Neuronal stem cell (in vitro differentiated cells): Measurements from ENCODE around the gene VTCN1.

Source experiments
- DNase-seq: peaks from one replicate; pipeline ENCODE4 v3.0.0-alpha.2; 2013; ENCODE audit warnings: low spot score
- H2AFZ ChIP-seq: one replicate; pipeline ENCODE4 v1.6.1; 2013; ENCODE audit warnings: mild to moderate bottlenecking, low read length, inconsistent platforms
- H2AK5ac ChIP-seq: 2 replicates; pipeline ENCODE4 v1.6.1; 2013; ENCODE audit warnings: low read depth, mild to moderate bottlenecking, inconsistent platforms, low read length, moderate library complexity, mixed read lengths
- H2BK120ac ChIP-seq: 2 replicates; pipeline ENCODE4 v1.6.1; 2013; ENCODE audit warnings: low read depth, mild to moderate bottlenecking, inconsistent platforms, low read length, moderate library complexity, mixed read lengths
- H2BK12ac ChIP-seq: one replicate; pipeline ENCODE4 v1.6.1; 2013; ENCODE audit warnings: low read length, inconsistent platforms
- H2BK15ac ChIP-seq: 2 replicates; pipeline ENCODE4 v1.6.1; 2013; ENCODE audit warnings: mild to moderate bottlenecking, low read length, inconsistent platforms, mixed read lengths
- H2BK5ac ChIP-seq: one replicate; pipeline ENCODE4 v1.6.1; 2013; ENCODE audit warnings: inconsistent platforms, mild to moderate bottlenecking, low read length, moderate library complexity
- H3K14ac ChIP-seq: one replicate; pipeline ENCODE4 v1.6.1; 2013; ENCODE audit warnings: low read length, inconsistent platforms
- H3K18ac ChIP-seq: 2 replicates; pipeline ENCODE4 v1.6.1; 2013; ENCODE audit warnings: low read length, inconsistent platforms
- H3K23ac ChIP-seq: 2 replicates; pipeline ENCODE4 v1.6.1; 2013; ENCODE audit warnings: low read depth, mild to moderate bottlenecking, mixed read lengths, low read length, inconsistent platforms; ENCODE audit not compliant: poor library complexity
- H3K27ac ChIP-seq: replicated peaks from 3 replicates; pipeline ENCODE4 v1.5.1; 2013; ENCODE audit warnings: low read length, inconsistent platforms
- H3K27me3 ChIP-seq, 3 experiments: 2 replicates each; pipeline ENCODE4 v1.6.1; 2013; ENCODE audit warnings: low read length in 3 of 3, mild to moderate bottlenecking in 2 of 3, inconsistent platforms in 1 of 3, low read depth in 1 of 3, mixed read lengths in 1 of 3, moderate library complexity in 1 of 3; ENCODE audit not compliant: control insufficient read depth in 3 of 3, insufficient read depth in 3 of 3
- H3K36me3 ChIP-seq, 2 donors: replicated peaks in 1 of 2; 2 replicates each; pipeline ENCODE4 v1.6.1; 2013; ENCODE audit warnings: low read length in 2 of 2; ENCODE audit not compliant: control insufficient read depth in 2 of 2, insufficient read depth in 2 of 2
- H3K4ac ChIP-seq: 2 replicates; pipeline ENCODE4 v1.6.1; 2013; ENCODE audit warnings: inconsistent platforms, mild to moderate bottlenecking, low read length, moderate library complexity
- H3K4me1 ChIP-seq, 2 donors: 1 replicate in 1 of 2; 2 replicates in 1 of 2; pipeline ENCODE4 v1.6.1; 2013; ENCODE audit warnings: low read length in 2 of 2, low read depth in 1 of 2; ENCODE audit not compliant: control insufficient read depth in 2 of 2, insufficient read depth in 1 of 2
- H3K4me2 ChIP-seq: one replicate; pipeline ENCODE4 v1.6.1; 2013; ENCODE audit warnings: mild to moderate bottlenecking, low read length, inconsistent platforms; ENCODE audit not compliant: insufficient read depth, poor library complexity, severe bottlenecking
- H3K4me3 ChIP-seq, 2 donors: 2 replicates each; pipeline ENCODE4 v1.5.1; 2013; ENCODE audit warnings: low read length in 2 of 2, mild to moderate bottlenecking in 2 of 2, inconsistent platforms in 1 of 2, moderate library complexity in 1 of 2
- H3K79me1 ChIP-seq: one replicate; pipeline ENCODE4 v1.6.1; 2013; ENCODE audit warnings: low read depth, mild to moderate bottlenecking, inconsistent platforms, low read length, moderate library complexity
- H3K9ac ChIP-seq: one replicate; pipeline ENCODE4 v1.6.1; 2013; ENCODE audit warnings: mild to moderate bottlenecking, low read depth, low read length, inconsistent platforms; ENCODE audit not compliant: poor library complexity
- H3K9me3 ChIP-seq, 2 donors: replicated peaks in 1 of 2; 2 replicates each; pipeline versions ENCODE3 to v1.6.1; 2013; ENCODE audit warnings: low read length in 2 of 2, mild to moderate bottlenecking in 2 of 2, inconsistent platforms in 1 of 2, low read depth in 1 of 2, mixed read lengths in 1 of 2, moderate library complexity in 1 of 2; ENCODE audit not compliant: control insufficient read depth in 2 of 2, insufficient read depth in 1 of 2
- H4K8ac ChIP-seq: one replicate; pipeline ENCODE4 v1.6.1; 2013; ENCODE audit warnings: low read depth, mild to moderate bottlenecking, inconsistent platforms, low read length, moderate library complexity
- H4K91ac ChIP-seq: one replicate; pipeline ENCODE4 v1.6.1; 2013; ENCODE audit warnings: low read length, low read depth, mild to moderate bottlenecking, inconsistent platforms; ENCODE audit not compliant: poor library complexity
- WGBS, 2 donors: extraction: QIAGEN DNeasy Blood & Tissue Kit; methylation state at CpG; one replicate each; pipeline ENCODE4 v1.1.7; 2013; ENCODE audit warnings: missing lambda C conversion rate in 2 of 2, mixed read lengths in 1 of 2; ENCODE audit not compliant: insufficient read length in 2 of 2, insufficient replicate concordance in 1 of 2; ENCODE audit errors: extremely low coverage in 2 of 2; 5-methylcytosine and 5-hydroxymethylcytosine counted together

The VTCN1 gene

DNA sequence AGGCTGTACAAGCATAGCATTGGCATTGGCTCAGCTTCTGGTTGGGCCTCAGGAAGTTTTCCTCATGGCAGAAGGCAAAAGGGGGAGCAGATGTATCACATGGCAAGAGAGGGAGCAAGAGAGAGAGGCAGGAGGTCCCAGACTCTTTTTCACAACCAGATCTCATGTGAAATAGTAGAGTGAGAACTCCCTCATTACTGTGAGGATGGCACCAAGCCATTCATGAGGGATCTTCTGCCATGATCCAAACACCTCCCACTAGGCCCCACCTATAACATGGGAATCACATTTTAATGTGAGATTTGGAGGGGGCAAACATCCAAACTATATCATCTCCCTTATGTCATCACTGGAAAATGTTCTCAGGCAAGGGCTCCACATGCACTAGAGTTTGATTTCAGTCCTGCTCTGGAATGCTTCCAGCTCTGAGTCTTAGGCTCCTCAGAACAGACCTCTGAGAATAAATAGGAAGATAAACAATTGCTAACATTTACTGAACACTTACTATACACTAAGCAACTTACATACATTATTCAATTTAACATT lies 39.4 kb upstream of the VTCN1 start:
- no peak overlapping the region for H2BK5ac ChIP-seq

DNA sequence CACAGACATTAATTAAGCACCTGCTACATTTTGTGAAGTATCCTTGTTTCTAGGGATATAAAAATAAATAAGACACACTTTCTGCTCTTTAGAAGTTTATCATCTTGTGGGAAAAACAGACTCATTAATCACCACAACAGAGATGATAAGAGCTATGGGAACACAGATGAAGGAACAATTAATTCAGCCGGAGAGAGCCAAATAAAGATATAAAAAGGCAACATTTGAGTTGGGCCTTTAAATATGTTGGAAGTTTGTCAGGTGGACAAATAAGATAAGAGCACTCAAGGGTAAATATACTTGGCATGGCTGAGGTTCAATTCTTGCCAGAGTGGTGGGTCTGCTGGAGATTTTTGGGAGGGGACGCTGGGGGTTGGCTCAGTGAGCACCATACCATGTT lies 34.2 kb upstream of the VTCN1 start:
- Histone ChIP-seq H3K79me1 (no peaks in the 10 kb centered on the region), H2BK15ac (no peak overlapping the region), H2BK12ac (no peak overlapping the region), H3K4me1 (peaks cover 0 to 3% of the 10 kb centered on the region in 2 donors), H3K18ac (no peak overlapping the region), H2BK5ac (no peak overlapping the region), H3K9ac (no peak overlapping the region), H4K8ac (no peak overlapping the region), H4K91ac (no peak overlapping the region), H2AK5ac (no peak overlapping the region), H3K23ac (no peak overlapping the region), H3K4me3 (no peak overlapping the region), H3K14ac (no peak overlapping the region), H3K36me3 (no peaks in the 10 kb centered on the region), H3K4me2 (no peak overlapping the region), H2AFZ (no peak overlapping the region), H2BK120ac (no peak overlapping the region), H3K9me3 (no peaks in the 10 kb centered on the region), H3K27me3 (peaks cover 0 to 8% (median 0%) of the 10 kb centered on the region in 3 experiments), H3K27ac (no peak overlapping the region), H3K4ac (no peak overlapping the region)
- no CpG with 5 or more reads among the region's 2 CpGs for WGBS, 2 donors
- DNase-seq, result no peak

More for the DNA sequence above, 39.4 kb upstream of the VTCN1 start:
- Histone ChIP-seq H2AK5ac (no peak overlapping the region), H3K9ac (no peak overlapping the region), H3K9me3 (no peaks in the 10 kb centered on the region), H3K23ac (no peak overlapping the region), H3K36me3 (no peaks in the 10 kb centered on the region), H4K91ac (no peak overlapping the region), H2AFZ (no peak overlapping the region), H3K4me2 (no peak overlapping the region), H4K8ac (no peak overlapping the region), H3K14ac (no peak overlapping the region), H3K27ac (no peak overlapping the region), H2BK120ac (no peak overlapping the region), H3K4ac (no peak overlapping the region), H3K18ac (no peak overlapping the region), H3K79me1 (no peaks in the 10 kb centered on the region), H2BK12ac (no peak overlapping the region), H3K27me3 (no peaks in the 10 kb centered on the region), H3K4me1 (no peaks in the 10 kb centered on the region), H2BK15ac (no peak overlapping the region), H3K4me3 (no peak overlapping the region)
- no peak for DNase-seq

DNA sequence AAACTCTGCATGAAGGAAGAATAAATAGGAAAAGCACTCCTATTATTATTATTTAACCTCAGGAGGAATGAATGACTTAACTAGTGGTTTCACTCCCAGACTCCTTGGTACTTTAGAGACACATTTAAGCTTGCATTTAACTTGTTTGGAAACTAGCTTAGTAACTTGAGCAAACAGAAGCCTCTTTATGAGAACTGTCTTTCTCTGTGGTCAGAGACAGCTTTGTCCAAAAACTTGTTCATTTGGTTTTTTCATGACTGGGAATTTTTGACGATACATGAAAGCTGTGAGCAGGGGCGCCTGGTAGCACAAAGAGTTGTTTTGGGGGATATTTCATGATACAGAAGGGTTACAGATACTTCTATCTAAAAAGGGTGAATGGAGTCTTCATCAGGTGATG lies 33.6 kb upstream of the VTCN1 start:
- Histone ChIP-seq H3K36me3 (no peaks in the 10 kb centered on the region), H3K4me2 (no peak overlapping the region), H2AFZ (no peak overlapping the region), H3K4me3 (no peak overlapping the region), H2BK12ac (no peak overlapping the region), H3K9me3 (no peaks in the 10 kb centered on the region), H2BK15ac (no peak overlapping the region), H3K4ac (no peak overlapping the region), H4K91ac (no peak overlapping the region), H3K9ac (no peak overlapping the region), H2AK5ac (no peak overlapping the region), H3K27ac (no peak overlapping the region), H3K18ac (no peak overlapping the region), H2BK5ac (no peak overlapping the region), H3K14ac (no peak overlapping the region), H3K23ac (no peak overlapping the region), H3K79me1 (no peaks in the 10 kb centered on the region), H3K27me3 (peaks cover 0 to 8% (median 0%) of the 10 kb centered on the region in 3 experiments), H2BK120ac (no peak overlapping the region), H3K4me1 (peaks cover 0 to 5% of the 10 kb centered on the region in 2 donors), H4K8ac (no peak overlapping the region)
- DNase-seq, result no peak
- whole genome bisulfite sequencing, 2 donors, result no CpG with 5 or more reads among the region's 2 CpGs

DNA sequence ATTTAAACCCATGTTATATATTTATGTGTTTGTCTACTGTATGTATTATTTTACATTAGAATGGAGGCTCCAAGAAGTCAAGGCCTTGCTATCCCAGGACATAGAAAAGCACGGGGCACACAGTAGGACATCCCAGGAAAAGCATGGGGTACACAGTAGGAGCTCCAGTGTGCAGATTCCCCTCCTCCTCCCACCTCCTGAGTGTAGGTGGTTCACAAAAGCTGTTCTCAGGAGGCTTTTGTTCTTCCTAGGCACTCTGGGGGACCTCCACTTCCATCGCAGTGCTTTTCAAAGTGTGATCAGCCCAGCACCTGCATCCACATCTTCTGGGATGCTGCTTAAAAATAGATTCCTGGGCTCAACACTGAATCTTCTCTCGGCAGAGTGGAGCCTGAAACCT lies 30.8 kb upstream of the VTCN1 start:
- Histone ChIP-seq H3K27ac (no peak overlapping the region), H3K79me1 (no peaks in the 10 kb centered on the region), H4K8ac (no peak overlapping the region), H2BK15ac (no peak overlapping the region), H3K4me1 (peaks cover 0 to 5% of the 10 kb centered on the region in 2 donors), H4K91ac (no peak overlapping the region), H2AFZ (no peak overlapping the region), H3K9ac (no peak overlapping the region), H3K36me3 (no peaks in the 10 kb centered on the region), H3K14ac (no peak overlapping the region), H2BK5ac (no peak overlapping the region), H3K4me3 (no peak overlapping the region), H3K18ac (no peak overlapping the region), H3K4me2 (no peak overlapping the region), H3K23ac (no peak overlapping the region), H3K9me3 (no peaks in the 10 kb centered on the region), H2BK120ac (no peak overlapping the region), H3K4ac (no peak overlapping the region), H3K27me3 (peaks cover 0 to 8% (median 0%) of the 10 kb centered on the region in 3 experiments), H2AK5ac (no peak overlapping the region), H2BK12ac (no peak overlapping the region)
- WGBS, 2 donors, result no CpG with 5 or more reads among the region's 3 CpGs
- DNase-seq, result no peak
